ENCODE data around the gene AADAT. TPM values are rescaled to one million over a fixed set of nuclear protein-coding genes. Genes with fewer than 3 reads are reported as not detected.

AADAT gene
- total and polyA plus RNA-seq, 2 of the 4 experiments (the other 2 are of a cell fraction) = 4.7 to 6.9 TPM

GRCh38 chr4:170127758-170128157, 38.0 kb upstream of the AADAT start:
- H2BK15ac ChIP-seq (ENCODE audit: low read depth, low read length) = no peak overlapping the region
- H3K27ac ChIP-seq (ENCODE audit: insufficient read depth, low read length) = no peak overlapping the region
- H3K9me1 ChIP-seq (ENCODE audit: insufficient read depth, low read length) = no peaks in the 10 kb centered on the region
- no peak overlapping the region for H2AK9ac ChIP-seq (replicated peaks; ENCODE audit: low read depth, low read length, poor library complexity)
- ATAC-seq (ENCODE audit: low read depth) (no peak), DNase-seq (no peak)
- no peak overlapping the region for H3K4me3 ChIP-seq (ENCODE audit: insufficient read depth, low read depth, low read length)
- H4K20me1 ChIP-seq (ENCODE audit: insufficient read depth, low read length) = no peaks in the 10 kb centered on the region
- peaks cover 3% of the 10 kb centered on the region; the same call in 1 of the 2 replicates for H3K9me3 ChIP-seq (ENCODE audit: control insufficient read depth, insufficient read depth, low read length)
- H2BK20ac ChIP-seq (ENCODE audit: low read depth, low read length) = no peak overlapping the region
- no peak overlapping the region for H3K56ac ChIP-seq (ENCODE audit: extremely low read depth, insufficient read depth, low read length)
- CTCF ChIA-PET = no interaction called here
- no peaks in the 10 kb centered on the region for H3K4me1 ChIP-seq (ENCODE audit: control insufficient read depth, insufficient read depth, low read length)
- H2BK120ac ChIP-seq (ENCODE audit: low read depth, low read length) = no peak overlapping the region
- H2AFZ ChIP-seq (replicated peaks; ENCODE audit: low read length, poor library complexity) = no peak overlapping the region
- H2BK5ac ChIP-seq (ENCODE audit: low read depth, low read length, poor library complexity, severe bottlenecking) = no peak overlapping the region
- H3K27me3 ChIP-seq (ENCODE audit: control insufficient read depth, insufficient read depth, low read length) = no peaks in the 10 kb centered on the region
- no peak overlapping the region for H3K23ac ChIP-seq (ENCODE audit: low read depth, low read length)
- no peaks in the 10 kb centered on the region for H3K79me1 ChIP-seq (ENCODE audit: low read depth in 1 of 2, low read length in 2 of 2)
- WGBS, 2 experiments (ENCODE audit: extremely low coverage in 2 of 2, insufficient read length in 1 of 2) = 65% methylated on average over 4 of the region's 10 CpGs; no CpG with 5 or more reads in 1 of the 2 experiments
- TF ChIP-seq RFX5 (IDR thresholded peaks at IDR 0.05; ENCODE audit: low read depth, low read length) = no peak
- no peak for TF ChIP-seq BHLHE40 (IDR thresholded peaks at IDR 0.05; ENCODE audit: low read depth, low read length)
- TF ChIP-seq RAD21 (IDR thresholded peaks at IDR 0.05; ENCODE audit: low read length) = no peak
- no peak for TF ChIP-seq CEBPB (IDR thresholded peaks at IDR 0.05; ENCODE audit: low read depth, low read length)
- TF ChIP-seq POLR2A (IDR thresholded peaks at IDR 0.05; ENCODE audit: low read depth, low read length) = no peak
- TF ChIP-seq ELK1 (IDR thresholded peaks at IDR 0.05; ENCODE audit: borderline replicate concordance, low read depth, low read length) = no peak
- no peak for TF ChIP-seq SMC3 (IDR thresholded peaks at IDR 0.05; ENCODE audit: low read depth, low read length)
- TF ChIP-seq CHD1 (IDR thresholded peaks at IDR 0.05; ENCODE audit: low read depth, low read length) = no peak
- TF ChIP-seq MAZ (IDR thresholded peaks at IDR 0.05; ENCODE audit: borderline replicate concordance, low read depth, low read length) = no peak
- no peak for TF ChIP-seq MAFK (IDR thresholded peaks at IDR 0.05; ENCODE audit: low read depth, low read length)
- no peak for TF ChIP-seq FOS (IDR thresholded peaks at IDR 0.05; ENCODE audit: low read depth, low read length)
- no peak for TF ChIP-seq USF2 (IDR thresholded peaks at IDR 0.05; ENCODE audit: low read depth, low read length)
- TF ChIP-seq RCOR1 (IDR thresholded peaks at IDR 0.05; ENCODE audit: insufficient replicate concordance, low read length) = no peak
- TF ChIP-seq CTCF (conservative IDR thresholded peaks at IDR 0.05; ENCODE audit: low read depth, low read length) = no peak
- TF ChIP-seq MXI1 (IDR thresholded peaks at IDR 0.05; ENCODE audit: borderline replicate concordance, low read depth, low read length) = no peak
- TF ChIP-seq NFE2L2 (IDR thresholded peaks at IDR 0.05; ENCODE audit: low read depth, low read length) = no peak
- POLR2A ChIA-PET (ENCODE audit: unreplicated experiment) = no interaction called here
- no peak overlapping the region for H3K9ac ChIP-seq (ENCODE audit: low read depth, low read length)
- H3K18ac ChIP-seq (ENCODE audit: low read depth, low read length) = no peak overlapping the region
- no peak overlapping the region for H3K4ac ChIP-seq (ENCODE audit: low read depth, low read length)
- dilution Hi-C loops (cut with HindIII; ENCODE audit: low sequenced_read_pairs, unreplicated experiment) (no loop called here), in situ Hi-C loops (cut with MboI; ENCODE audit: low sequenced_read_pairs) (no loop called here), intact Hi-C loops (cut with micrococcal nuclease) (no loop called here)
- H3K4me2 ChIP-seq (ENCODE audit: low read depth, low read length) = no peak overlapping the region
- H3K14ac ChIP-seq (replicated peaks; ENCODE audit: low read depth, low read length) = no peak overlapping the region
- no peak overlapping the region for H2AK5ac ChIP-seq (ENCODE audit: low read depth, low read length)
- BruUV-seq (replicated peaks) = no TSS peak
- no peaks in the 10 kb centered on the region for H3K36me3 ChIP-seq (ENCODE audit: control insufficient read depth, insufficient read depth, low read length)
- H4K8ac ChIP-seq (ENCODE audit: low read depth in 2 of 2, low read length in 2 of 2) = no peak overlapping the region
- no peak overlapping the region for H4K5ac ChIP-seq (ENCODE audit: low read depth, low read length)
- H4K91ac ChIP-seq (ENCODE audit: insufficient read depth, low read depth, low read length) = no peak overlapping the region

All from IMR-90 (cell line).